ENCODE results near the gene TANC1.

The TANC1 gene

DNA sequence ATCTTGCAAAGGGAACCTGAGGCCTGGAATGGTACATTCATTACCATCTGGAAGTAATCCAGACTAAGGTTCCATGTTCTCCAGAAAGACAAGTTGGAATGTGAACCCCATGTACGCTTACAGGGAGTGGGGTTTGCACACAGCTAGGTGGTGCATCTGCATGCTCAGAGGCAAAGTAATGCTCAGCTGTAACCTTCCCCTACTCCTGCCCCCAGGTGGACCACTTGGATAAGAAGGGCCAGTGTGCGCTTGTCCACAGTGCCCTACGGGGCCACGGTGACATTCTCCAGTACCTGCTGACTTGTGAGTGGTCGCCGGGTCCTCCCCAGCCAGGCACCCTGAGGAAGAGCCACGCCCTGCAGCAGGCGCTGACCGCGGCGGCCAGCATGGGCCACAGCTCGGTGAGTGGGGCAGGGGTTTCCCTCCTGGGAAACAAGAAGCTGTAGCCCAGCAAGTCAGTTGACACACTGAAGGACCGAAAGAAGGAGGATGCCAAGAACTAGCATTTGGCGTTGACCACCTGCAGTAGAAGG is 228.0 kb downstream of the TANC1 start:
- DNase-seq (ENCODE audit: low read depth) = no peak

GRCh38 chr2:159199236-159199635 is 230.8 kb downstream of the TANC1 start:
- DNase-seq (ENCODE audit: low read depth) = no peak

DNA sequence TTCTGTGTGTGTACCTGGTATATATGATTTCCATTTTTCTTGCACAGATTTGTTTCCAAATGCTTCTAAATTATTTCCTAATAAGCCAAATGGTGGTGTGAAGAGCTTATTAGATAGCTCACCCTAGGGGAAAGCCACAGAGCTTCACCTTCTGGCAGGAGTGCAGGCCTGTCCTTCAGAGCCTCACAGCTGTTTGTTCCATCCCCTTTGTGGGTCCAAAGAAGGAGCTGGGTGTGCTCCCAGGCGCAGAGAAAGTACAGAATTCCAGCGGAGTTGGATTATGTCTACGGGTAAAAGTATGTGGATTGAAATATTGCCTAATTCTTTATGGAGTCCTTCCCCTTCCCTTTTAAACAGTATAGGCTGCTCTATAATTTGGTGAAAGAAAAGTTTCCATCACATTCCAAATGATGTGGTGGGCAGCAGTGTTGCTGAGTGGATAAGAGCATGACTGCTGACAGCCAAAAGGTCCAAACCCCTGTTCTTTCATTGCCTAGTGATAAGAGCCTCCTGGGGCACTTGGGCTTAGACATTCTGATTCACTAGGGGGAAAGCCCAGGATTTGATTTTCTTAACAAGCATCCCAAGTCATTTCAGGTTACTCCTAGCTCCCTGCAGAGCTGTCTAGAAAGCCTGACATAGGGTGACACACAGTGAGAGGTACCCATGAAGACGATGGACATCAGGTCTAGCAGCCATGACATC is 231.5 kb downstream of the TANC1 start:
- no peak for DNase-seq (ENCODE audit: low read depth)

GRCh38 chr2:159200498-159200897 is 232.1 kb downstream of the TANC1 start:
- DNase-seq (ENCODE audit: low read depth) = no peak

- no peak for DNase-seq (ENCODE audit: low read depth)
Observed at GRCh38 chr2:159201360-159202063, 233.1 kb downstream of the TANC1 start.

GRCh38 chr2:159202568-159203071 is 234.2 kb downstream of the TANC1 start:
- no peak for DNase-seq (ENCODE audit: low read depth)

- no peak for DNase-seq (ENCODE audit: low read depth)
Observed at GRCh38 chr2:159204381-159205144, 236.1 kb downstream of the TANC1 start.

- no peak for DNase-seq (ENCODE audit: low read depth)
Observed at GRCh38 chr2:159206736-159207380, 238.4 kb downstream of the TANC1 start.

GRCh38 chr2:159208438-159208837 is 240.0 kb downstream of the TANC1 start:
- no peak for DNase-seq (ENCODE audit: low read depth)

GRCh38 chr2:159209341-159210306 is 241.2 kb downstream of the TANC1 start:
- no peak for DNase-seq (ENCODE audit: low read depth)

DNA sequence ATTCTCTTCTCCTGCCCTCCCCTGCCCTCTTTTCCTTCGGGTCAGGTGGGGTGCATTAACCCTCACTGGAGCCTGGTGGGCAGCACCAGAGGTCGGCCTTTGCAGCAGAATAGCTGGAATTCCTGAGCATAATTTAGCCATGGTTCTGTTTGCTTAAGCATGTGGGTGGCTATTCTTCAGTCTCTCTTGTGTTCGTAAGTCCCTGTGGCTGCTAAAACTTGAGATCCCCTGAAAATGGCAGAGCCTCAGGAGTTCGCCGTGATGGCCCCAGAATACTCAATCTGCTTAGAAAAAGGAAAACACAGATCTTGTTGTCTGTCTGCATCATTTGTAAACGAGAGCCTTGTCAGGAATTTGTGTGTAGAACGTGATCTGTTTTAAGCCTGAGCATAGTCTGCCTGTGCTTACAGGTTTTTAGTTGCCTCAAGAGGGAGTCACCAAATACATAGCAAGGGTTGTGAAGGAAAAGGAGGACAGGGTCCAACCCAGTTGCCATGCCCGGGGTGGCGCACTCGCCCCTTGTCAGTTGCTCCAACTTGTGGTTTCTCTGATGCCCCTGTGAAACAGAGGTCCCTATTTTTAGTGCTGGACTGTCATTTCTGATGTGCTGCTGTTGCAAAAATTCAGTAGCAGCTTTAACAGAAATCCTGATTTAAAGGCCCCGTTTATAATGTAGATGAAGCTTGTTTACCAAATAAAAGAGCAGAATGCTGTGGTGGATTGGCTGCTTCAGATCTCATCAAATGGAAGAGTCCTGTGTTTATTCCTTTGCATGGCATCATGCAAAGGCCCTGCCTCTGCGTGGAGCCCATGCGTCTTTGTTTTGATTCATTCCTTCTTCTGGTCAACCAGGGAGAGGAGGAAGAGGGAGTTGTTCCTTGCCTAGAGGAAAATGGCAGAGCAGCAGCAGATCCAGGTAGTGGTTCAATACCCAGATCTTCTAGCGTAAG is 243.3 kb downstream of the TANC1 start:
- DNase-seq (ENCODE audit: low read depth) = no peak

DNA sequence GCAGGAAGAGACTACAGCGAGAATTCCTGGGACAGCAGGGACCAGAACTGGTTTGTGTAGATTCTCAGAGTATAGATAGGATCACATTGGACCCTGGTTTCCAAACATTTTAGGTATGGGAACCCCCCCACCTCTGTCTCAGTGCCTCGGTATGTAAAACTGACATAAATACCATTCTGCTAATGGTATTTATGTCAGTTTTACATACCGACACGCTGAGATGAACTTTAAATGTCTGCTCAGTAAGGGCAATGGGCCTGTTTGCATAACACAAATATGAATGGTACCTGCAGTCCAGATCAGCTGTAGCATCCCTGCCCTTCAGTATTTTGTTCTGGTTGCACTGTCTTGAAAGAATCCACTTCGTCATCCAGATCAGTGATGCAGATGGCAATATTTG is 244.9 kb downstream of the TANC1 start:
- DNase-seq (ENCODE audit: low read depth) = no peak

DNA sequence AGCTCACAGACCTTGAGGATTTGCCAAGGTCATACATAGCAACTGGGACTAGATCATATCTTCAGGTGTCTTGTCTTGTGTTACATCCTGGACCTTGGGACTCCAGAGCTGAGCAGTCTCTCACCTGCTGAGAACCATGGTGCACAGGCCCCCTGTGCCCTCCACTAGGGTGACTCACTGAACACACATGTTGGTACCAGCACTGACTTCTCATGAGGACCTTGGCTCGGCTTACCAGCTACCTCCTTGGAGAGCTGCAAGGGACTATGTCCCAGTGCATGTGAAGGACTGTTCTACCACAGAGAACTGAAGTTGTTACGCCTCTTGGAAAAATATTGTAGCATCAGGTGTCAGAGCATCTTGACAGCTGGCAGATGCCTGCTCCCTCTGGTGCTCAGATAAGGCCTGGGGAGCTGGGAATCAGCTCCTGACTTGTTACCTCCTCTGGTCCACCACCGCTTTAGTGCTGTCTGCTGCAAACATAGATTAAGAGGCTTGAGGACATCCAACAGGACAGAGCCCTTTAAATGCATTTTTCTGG is 246.0 kb downstream of the TANC1 start:
- no peak for DNase-seq (ENCODE audit: low read depth)

GRCh38 chr2:159215116-159215515 is 246.7 kb downstream of the TANC1 start:
- no peak for DNase-seq (ENCODE audit: low read depth)

DNA sequence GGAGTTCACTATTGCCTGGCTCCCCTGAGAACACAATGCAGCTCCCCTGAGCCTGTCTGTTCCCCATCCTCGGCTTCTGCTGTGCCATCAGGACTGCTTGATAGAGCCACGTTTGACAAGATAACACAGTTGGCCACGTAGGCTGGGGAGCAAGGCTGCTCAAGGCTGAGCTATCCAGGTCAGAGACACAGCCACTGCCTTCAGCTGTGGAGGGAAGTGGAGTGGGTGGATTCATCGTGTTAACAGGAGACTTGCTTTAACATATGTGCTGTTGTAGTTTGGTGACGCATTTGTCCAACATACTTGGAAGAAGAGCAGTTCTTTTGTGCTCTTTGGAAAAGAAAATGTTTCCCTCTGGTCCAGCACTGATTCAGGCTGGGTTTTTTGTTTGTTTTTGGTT is 249.2 kb downstream of the TANC1 start:
- no peak for DNase-seq (ENCODE audit: low read depth)

DNA sequence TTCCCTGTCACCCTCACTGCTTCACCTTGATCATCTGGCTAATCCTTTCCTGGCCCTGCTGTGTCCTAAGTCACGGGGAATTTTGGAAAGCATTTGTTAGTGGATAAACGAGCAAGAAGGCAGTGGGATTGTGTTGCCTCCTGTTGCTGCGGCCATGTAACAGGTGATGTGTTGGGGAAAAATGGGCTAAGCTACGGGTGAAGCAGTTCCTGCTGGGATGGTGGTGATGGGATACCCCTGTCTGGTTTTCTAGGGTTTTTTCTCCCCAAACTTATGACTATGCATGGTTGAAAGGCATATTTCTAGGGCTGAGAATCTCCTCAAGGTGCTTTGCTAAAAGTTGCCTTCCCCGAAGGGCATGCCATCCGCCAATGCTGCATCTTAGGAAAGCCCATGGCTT is 249.9 kb downstream of the TANC1 start:
- no peak for DNase-seq (ENCODE audit: low read depth)

DNA sequence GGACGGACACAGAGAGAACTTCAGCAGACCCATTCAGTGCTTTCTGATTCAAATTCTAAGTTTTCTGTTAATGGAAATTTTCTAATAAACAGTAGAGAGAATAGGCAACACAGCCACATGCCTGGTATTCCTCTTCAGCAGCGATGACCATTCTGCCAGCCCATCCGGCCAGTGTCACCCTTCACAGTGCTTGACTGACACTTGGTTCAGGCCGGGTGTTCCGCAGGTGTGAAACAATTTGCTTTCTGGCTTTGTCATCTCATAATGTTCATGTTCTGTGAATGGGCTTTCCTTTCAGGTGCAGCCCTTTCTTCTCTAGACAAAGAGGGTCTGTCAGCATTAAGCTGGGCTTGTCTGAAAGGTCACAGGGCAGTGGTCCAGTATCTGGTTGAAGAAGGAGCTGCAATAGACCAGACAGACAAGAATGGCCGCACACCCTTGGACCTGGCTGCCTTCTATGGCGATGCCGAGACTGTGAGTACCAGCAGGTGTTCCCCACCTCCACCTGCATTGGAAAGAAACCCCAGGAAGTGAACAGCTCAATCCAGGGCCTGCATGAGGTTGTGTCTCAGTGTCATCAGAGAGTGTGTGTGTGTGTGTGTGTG is 251.1 kb downstream of the TANC1 start:
- DNase-seq (ENCODE audit: low read depth) = no peak

DNA sequence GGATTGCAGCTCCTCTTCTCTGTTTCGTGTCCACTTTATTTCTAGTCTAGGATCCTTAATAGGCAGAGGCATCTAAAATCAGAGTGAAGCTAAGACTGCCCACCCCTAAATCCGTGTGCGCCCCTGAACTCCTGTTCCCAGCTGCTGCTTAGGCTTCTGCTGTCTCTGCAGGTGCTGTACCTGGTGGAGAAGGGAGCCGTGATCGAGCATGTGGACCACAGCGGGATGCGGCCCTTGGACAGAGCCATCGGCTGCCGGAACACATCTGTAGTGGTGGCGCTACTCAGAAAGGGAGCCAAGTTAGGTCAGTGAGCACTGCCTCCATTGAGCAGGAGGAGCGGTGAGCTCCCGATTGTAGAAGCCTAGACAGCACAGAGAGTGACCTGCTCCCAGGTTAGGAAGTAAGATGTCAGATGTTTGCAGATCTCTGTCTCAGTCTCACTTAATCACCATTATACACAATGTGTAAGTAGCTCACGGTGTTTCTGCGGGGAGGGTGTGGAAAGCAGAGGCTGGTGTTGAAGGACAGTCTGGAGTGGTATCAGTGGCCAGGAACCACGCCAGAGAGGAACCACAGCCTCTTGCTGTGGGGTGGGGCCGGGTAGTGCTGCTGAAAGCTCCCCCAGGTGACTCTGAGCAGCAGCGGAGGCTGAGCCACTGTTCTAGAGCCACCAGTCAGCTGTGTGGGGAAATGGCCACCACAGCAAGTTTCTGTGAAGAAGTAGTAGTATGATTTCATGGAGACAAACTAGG is 255.8 kb downstream of the TANC1 start:
- DNase-seq (ENCODE audit: low read depth) = no peak

Data from T-helper 22 cell (primary cell).